ENCODE results near the gene TRIM26.
"Not testable (repeated sequence)": the region's sequence is repeated elsewhere in the genome, so short reads cannot be mapped to it uniquely, and the experiment has no call there.

TRIM26 gene

GRCh38 chr6:30171677-30172471 is 41.3 kb downstream of the TRIM26 start:
- no peak for DNase-seq (ENCODE audit: low spot score)

- DNase-seq (ENCODE audit: low spot score): peak; percentile 57
Measured at GRCh38 chr6:30169658-30170614, 43.3 kb downstream of the TRIM26 start.

- DNase-seq (ENCODE audit: low spot score): no peak
Measured at GRCh38 chr6:30168741-30169140, 44.5 kb downstream of the TRIM26 start.

DNA sequence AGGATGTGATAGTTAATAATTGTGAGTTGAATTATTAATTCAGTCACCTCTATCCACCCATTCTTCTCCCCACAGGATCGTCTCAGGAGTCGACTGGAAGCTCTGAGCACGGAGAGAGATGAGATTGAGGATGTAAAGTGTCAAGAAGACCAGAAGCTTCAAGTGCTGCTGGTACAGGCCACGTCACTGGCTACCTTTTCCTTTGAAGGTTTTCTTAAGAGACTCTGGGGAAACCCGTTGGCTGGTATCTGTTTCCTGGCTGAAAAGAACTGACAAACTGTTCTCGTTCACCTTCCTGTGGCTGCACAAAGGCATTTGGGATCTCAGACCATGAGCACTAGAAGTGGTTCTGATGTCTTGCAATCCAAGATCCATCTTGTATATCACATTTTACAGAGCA is 46.1 kb downstream of the TRIM26 start:
- no peak for DNase-seq (ENCODE audit: low spot score)

DNA sequence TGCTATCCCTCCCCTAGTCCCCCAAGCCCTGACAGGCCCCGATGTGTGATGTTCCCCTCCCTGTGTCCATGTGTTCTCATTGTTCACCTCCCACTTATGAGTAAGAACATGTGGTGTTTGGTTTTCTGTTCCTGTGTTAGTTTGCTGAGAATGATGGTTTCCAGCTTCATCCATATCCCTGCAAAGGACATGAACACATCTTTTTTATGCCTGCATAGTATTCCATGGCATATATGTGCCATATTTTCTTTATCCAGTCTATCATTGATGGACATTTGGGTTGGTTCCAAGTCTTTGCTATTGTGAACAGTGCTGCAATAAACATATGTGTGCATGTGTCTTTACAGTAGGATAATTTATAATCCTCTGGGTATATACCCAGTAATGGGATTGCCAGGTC is 48.0 kb downstream of the TRIM26 start:
- not testable (repeated sequence) for DNase-seq (ENCODE audit: low spot score)

GRCh38 chr6:30164714-30165113 is 48.5 kb downstream of the TRIM26 start:
- no peak for DNase-seq (ENCODE audit: low spot score)

GRCh38 chr6:30163918-30164654 is 49.1 kb downstream of the TRIM26 start:
- no peak for DNase-seq (ENCODE audit: low spot score)

GRCh38 chr6:30163090-30163917 is 49.9 kb downstream of the TRIM26 start, which contains the start of gene TRIM15:
TRIM15 (plus strand) TSS chr6:30163546; CDS start chr6:30163685, 139 bp downstream.
- no peak for DNase-seq (ENCODE audit: low spot score)

- no peak for DNase-seq (ENCODE audit: low spot score)
Measured at GRCh38 chr6:30162265-30163089, 50.7 kb downstream of the TRIM26 start.

GRCh38 chr6:30160785-30161531 is 52.2 kb downstream of the TRIM26 start, which contains the start of gene TRIM10:
TRIM10 (minus strand) TSS chr6:30161211; CDS start chr6:30160858, 353 bp downstream.
- DNase-seq (ENCODE audit: low spot score): no peak

DNA sequence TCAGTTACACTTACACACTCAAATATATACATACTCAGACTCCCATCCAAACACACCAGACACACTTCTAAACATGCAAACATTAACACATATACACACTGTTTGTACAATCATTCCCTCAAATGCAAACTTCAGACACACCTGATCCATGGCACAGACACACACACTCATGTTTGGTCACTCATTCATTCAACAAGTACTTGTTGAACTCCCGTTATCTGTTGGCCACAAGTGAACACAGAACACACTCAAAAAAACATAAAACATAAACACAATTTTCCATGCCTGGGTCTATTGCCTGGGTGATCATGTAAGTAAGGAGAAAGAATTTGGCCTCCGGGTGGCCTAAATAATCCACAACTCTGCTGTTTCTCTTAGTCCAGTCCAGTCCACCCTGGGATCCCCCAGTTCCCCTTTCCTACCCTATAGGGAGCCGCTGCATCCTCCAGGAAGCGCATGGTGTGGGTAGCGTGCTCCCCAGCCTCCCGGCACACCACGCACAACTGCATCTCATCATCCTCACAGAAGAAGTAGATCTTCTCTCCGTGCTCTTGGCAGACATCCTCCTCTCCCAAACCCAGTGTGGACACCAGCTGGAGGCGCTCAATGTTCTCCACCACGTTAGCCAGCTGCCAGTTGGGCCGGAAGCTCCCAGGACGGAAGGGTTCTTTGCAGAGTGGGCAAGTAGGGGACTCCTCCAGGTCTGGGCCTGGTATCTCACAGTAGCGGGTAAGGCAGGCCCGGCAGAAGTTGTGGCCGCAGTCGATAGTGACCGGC is 53.0 kb downstream of the TRIM26 start:
- DNase-seq (ENCODE audit: low spot score): no peak

DNA sequence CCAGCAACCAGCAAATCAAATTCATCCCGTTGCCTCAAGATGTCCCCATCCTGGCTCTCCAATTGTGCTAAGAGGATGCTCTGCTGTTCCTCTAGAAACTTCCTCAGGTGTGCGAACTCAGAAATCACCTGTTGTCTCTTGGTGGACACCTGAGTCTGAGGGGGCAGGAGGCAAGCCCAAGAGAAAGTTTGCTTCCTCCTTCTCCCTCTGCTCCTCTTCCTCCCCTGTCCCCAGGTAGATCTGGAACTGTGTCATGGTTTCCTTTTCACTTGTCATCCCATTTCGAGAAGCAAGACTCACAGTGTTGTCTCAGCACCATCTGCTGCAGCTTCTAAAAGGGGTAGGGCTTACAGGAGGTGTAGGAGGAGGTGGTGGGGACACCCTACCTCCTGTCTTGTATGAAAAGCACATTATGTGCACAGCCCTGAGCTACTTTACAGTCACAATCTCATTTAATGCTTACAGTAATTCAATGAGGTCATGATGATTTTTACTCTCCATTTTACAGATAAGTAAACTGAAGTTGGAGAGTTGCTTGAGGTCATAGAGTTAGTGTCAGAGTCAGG is 54.6 kb downstream of the TRIM26 start:
- no peak for DNase-seq (ENCODE audit: low spot score)

- DNase-seq (ENCODE audit: low spot score): no peak
Measured at GRCh38 chr6:30157999-30158398, 55.2 kb downstream of the TRIM26 start.

GRCh38 chr6:30157581-30157980 is 55.6 kb downstream of the TRIM26 start:
- no peak for DNase-seq (ENCODE audit: low spot score)

- DNase-seq (ENCODE audit: low spot score): no peak
Measured at GRCh38 chr6:30156774-30157173, 56.4 kb downstream of the TRIM26 start.

DNA sequence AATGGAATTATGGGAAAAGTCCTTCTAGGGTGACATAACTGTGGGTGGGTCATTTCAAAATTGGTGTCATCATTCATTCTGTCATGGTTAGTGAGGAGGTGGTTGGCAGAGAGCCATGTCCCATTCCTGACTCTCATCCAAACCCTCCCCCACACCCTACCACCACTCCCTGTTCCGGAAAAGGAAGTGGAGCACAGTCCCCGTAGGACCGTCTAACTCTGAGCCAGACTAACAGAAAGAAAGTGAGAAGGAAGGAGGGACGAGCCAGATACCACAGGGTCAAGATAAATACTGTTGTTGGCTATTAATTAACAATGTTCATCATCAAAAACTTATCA is 57.0 kb downstream of the TRIM26 start:
- DNase-seq (ENCODE audit: low spot score): peak; percentile 75

GRCh38 chr6:30155520-30156261 is 57.5 kb downstream of the TRIM26 start:
- no peak for DNase-seq (ENCODE audit: low spot score)
